ENCODE measurements around the gene SLC39A13. TPM values are rescaled to one million over a fixed set of nuclear protein-coding genes. Genes with fewer than 3 reads are reported as not detected.
A peak's percentile ranks its signal among the peaks of the same experiment; 100 is the strongest.

SLC39A13 gene
- total and polyA plus RNA-seq, 2 donors from 2014 or later, result 80.6 to 93.2 TPM

GRCh38 chr11:47425611-47426010 lies 17.2 kb downstream of the SLC39A13 start:
- Histone ChIP-seq H3K27ac (ENCODE audit: low read depth in 2 of 2, low read length in 2 of 2) (peak overlapping the region; percentile 95 to 96), H3K36me3 (ENCODE audit: control insufficient read depth in 2 of 3, insufficient read depth in 3 of 3, low read length in 3 of 3) (peaks cover 0 to 21% (median 15%) of the 10 kb centered on the region in 3 donors), H3K4me1 (ENCODE audit: control insufficient read depth in 2 of 3, insufficient read depth in 2 of 3, low read depth in 1 of 3, low read length in 3 of 3) (peaks cover 4 to 8% (median 6%) of the 10 kb centered on the region in 3 donors), H3K4me3 (ENCODE audit: low read length in 3 of 3) (peak overlapping the region; percentile 83 to 94 (median 92)), H3K9me3 (ENCODE audit: control insufficient read depth in 2 of 3, insufficient read depth in 1 of 3, low read length in 3 of 3) (no peaks in the 10 kb centered on the region), H3K9ac (ENCODE audit: low read length in 3 of 3) (peak overlapping the region; percentile 91 to 94 (median 92)), H3K27me3 (ENCODE audit: control insufficient read depth, insufficient read depth, low read length) (no peaks in the 10 kb centered on the region)
- DNase-seq, result no peak
- FAIRE-seq, result no peak
- TF ChIP-seq CTCF (IDR thresholded peaks at IDR 0.05; ENCODE audit: borderline replicate concordance, extremely low read depth, insufficient read depth), result no peak
- intact Hi-C loops (cut with DNase I), result no loop called here

- Histone ChIP-seq H3K4me1 (ENCODE audit: control insufficient read depth in 2 of 3, insufficient read depth in 2 of 3, low read depth in 1 of 3, low read length in 3 of 3) (peaks cover 4 to 8% (median 6%) of the 10 kb centered on the region in 3 donors), H3K9ac (ENCODE audit: low read length in 3 of 3) (peak within 1 kb of the TSS; percentile 91 to 94 (median 92)), H3K9me3 (ENCODE audit: control insufficient read depth in 2 of 3, insufficient read depth in 1 of 3, low read length in 3 of 3) (no peaks in the 10 kb centered on the region), H3K27me3 (ENCODE audit: control insufficient read depth, insufficient read depth, low read length) (no peaks in the 10 kb centered on the region), H3K4me3 (ENCODE audit: low read length in 3 of 3) (peak within 1 kb of the TSS; percentile 83 to 94 (median 92)), H3K27ac (ENCODE audit: low read depth in 2 of 2, low read length in 2 of 2) (peak within 1 kb of the TSS; percentile 95 to 96), H3K36me3 (ENCODE audit: control insufficient read depth in 2 of 3, insufficient read depth in 3 of 3, low read length in 3 of 3) (peaks cover 0 to 19% (median 15%) of the 10 kb centered on the region in 3 donors)
- intact Hi-C loops (cut with DNase I), result no loop called here
- FAIRE-seq (peak; percentile 78), DNase-seq (peak; percentile 98 to 99 (median 99))
- TF ChIP-seq CTCF (IDR thresholded peaks at IDR 0.05; ENCODE audit: borderline replicate concordance, extremely low read depth, insufficient read depth), result no peak
Observed at GRCh38 chr11:47426062-47426956, 17.9 kb downstream of the SLC39A13 start, which contains the start of gene PSMC3. PSMC3 (minus strand) TSS chr11:47426439; CDS start chr11:47426279, 160 bp downstream.

DNA sequence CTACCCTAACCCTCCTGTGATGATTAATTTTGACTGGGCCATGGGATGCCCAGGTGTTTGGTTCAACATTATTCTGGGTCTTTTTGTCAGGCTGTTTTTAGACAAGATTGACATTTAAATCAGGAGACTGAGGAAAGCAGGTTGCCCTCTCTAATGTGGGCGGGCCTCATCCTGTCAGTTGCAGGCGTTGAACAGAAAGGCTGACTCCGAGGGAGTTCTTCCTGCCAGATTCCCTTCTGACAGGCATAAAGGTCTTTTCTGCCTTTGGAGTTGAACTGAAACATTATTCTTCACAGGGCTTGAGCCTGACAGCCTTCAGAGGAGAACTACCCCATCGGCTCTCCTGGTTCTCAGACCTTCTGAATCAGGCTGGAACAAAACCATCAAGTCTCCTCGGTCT lies 22.1 kb downstream of the SLC39A13 start:
- no peaks in the 10 kb centered on the region for H3K9me3 ChIP-seq (ENCODE audit: control insufficient read depth in 2 of 3, insufficient read depth in 1 of 3, low read length in 3 of 3)
- TF ChIP-seq CTCF (IDR thresholded peaks at IDR 0.05; ENCODE audit: borderline replicate concordance, extremely low read depth, insufficient read depth), result no peak
- FAIRE-seq, result no peak
- no peaks in the 10 kb centered on the region for H3K27me3 ChIP-seq (ENCODE audit: control insufficient read depth, insufficient read depth, low read length)
- H3K9ac ChIP-seq (ENCODE audit: low read length in 3 of 3), result no peak overlapping the region
- H3K4me1 ChIP-seq (ENCODE audit: control insufficient read depth in 2 of 3, insufficient read depth in 2 of 3, low read depth in 1 of 3, low read length in 3 of 3), result peaks cover 0 to under 1% (median 0%) of the 10 kb centered on the region in 3 donors
- H3K27ac ChIP-seq (ENCODE audit: low read depth in 2 of 2, low read length in 2 of 2), result no peak overlapping the region
- no peak overlapping the region for H3K4me3 ChIP-seq (ENCODE audit: low read length in 3 of 3)
- no peak for DNase-seq
- H3K36me3 ChIP-seq (ENCODE audit: control insufficient read depth in 2 of 3, insufficient read depth in 3 of 3, low read length in 3 of 3), result no peaks in the 10 kb centered on the region
- intact Hi-C loops (cut with DNase I), result no loop called here

All from kidney (tissue), 14 donors.